KOPT-K1 (cell line): ENCODE measurements around the gene BPHL.
A peak's percentile ranks its signal among the peaks of the same experiment; 100 is the strongest.
"Not testable (repeated sequence)": the region's sequence is repeated elsewhere in the genome, so short reads cannot be mapped to it uniquely, and the experiment has no call there.

Experiments
- H3K27ac ChIP-seq: fragments of 200-600 bp; sonication (generic); 2 replicates; pipeline ENCODE4 v1.5.1; 2016; ENCODE audit warnings: antibody characterized with exemption, mild to moderate bottlenecking, low read depth, low read length; ENCODE audit not compliant: poor library complexity, severe bottlenecking
- H3K36me3 ChIP-seq: fragments of 200-600 bp; sonication (generic); 2 replicates; pipeline ENCODE4 v1.5.1; 2017; ENCODE audit warnings: antibody characterized with exemption, mild to moderate bottlenecking, low read length, moderate library complexity; ENCODE audit not compliant: insufficient read depth
- H3K9me3 ChIP-seq: fragments of 200-600 bp; sonication (generic); 2 replicates; pipeline ENCODE4 v1.5.1; 2017; ENCODE audit warnings: antibody characterized with exemption, low read length, mild to moderate bottlenecking; ENCODE audit not compliant: insufficient read depth, poor library complexity, severe bottlenecking

The BPHL gene

GRCh38 chr6:3118353-3119039, at the start of gene BPHL:
TSS of gene BPHL (plus strand) at chr6:3118711. CDS start at chr6:3118741, 30 bp downstream.
- Histone ChIP-seq H3K36me3 (peaks cover 14% of the 10 kb centered on the region), H3K9me3 (no peaks in the 10 kb centered on the region), H3K27ac (peak within 1 kb of the TSS; percentile 81)

GRCh38 chr6:3071568-3071967, 46.9 kb upstream of the BPHL start:
- no peak overlapping the region for H3K27ac ChIP-seq
- H3K9me3 ChIP-seq = no peaks in the 10 kb centered on the region
- H3K36me3 ChIP-seq = peaks cover 13% of the 10 kb centered on the region

- H3K36me3 ChIP-seq = peaks cover 25% of the 10 kb centered on the region
- H3K9me3 ChIP-seq = no peaks in the 10 kb centered on the region
- H3K27ac ChIP-seq = no peak overlapping the region
These were observed 45.7 kb upstream of the BPHL start for GRCh38 chr6:3072798-3073197.

- Histone ChIP-seq H3K36me3 (peaks cover 31% of the 10 kb centered on the region), H3K27ac (no peak overlapping the region), H3K9me3 (no peaks in the 10 kb centered on the region)
These were observed 45.1 kb upstream of the BPHL start for GRCh38 chr6:3073382-3073781.

- Histone ChIP-seq H3K36me3 (peaks cover 54% of the 10 kb centered on the region), H3K9me3 (no peaks in the 10 kb centered on the region), H3K27ac (peak overlapping the region; percentile 45)
These were observed 42.8 kb upstream of the BPHL start for GRCh38 chr6:3075772-3076113.

GRCh38 chr6:3076320-3076719, 42.2 kb upstream of the BPHL start:
- H3K36me3 ChIP-seq = peaks cover 60% of the 10 kb centered on the region

GRCh38 chr6:3077430-3077829, 41.1 kb upstream of the BPHL start:
- Histone ChIP-seq H3K9me3 (no peaks in the 10 kb centered on the region), H3K27ac (no peak overlapping the region), H3K36me3 (peaks cover 71% of the 10 kb centered on the region)

More at GRCh38 chr6:3076320-3076719, 42.2 kb upstream of the BPHL start:
- no peak overlapping the region for H3K27ac ChIP-seq
- no peaks in the 10 kb centered on the region for H3K9me3 ChIP-seq

- H3K36me3 ChIP-seq = peaks cover 74% of the 10 kb centered on the region
- not testable (repeated sequence) for H3K27ac ChIP-seq, H3K9me3 ChIP-seq
These were observed 39.6 kb upstream of the BPHL start for GRCh38 chr6:3078952-3079351.

- peaks cover 80% of the 10 kb centered on the region for H3K36me3 ChIP-seq
- no peaks in the 10 kb centered on the region for H3K9me3 ChIP-seq
- H3K27ac ChIP-seq = no peak overlapping the region
These were observed 38.8 kb upstream of the BPHL start for GRCh38 chr6:3079682-3080081.

GRCh38 chr6:3081960-3082359, 36.6 kb upstream of the BPHL start:
- no peaks in the 10 kb centered on the region for H3K9me3 ChIP-seq

GRCh38 chr6:3085074-3085473, 33.4 kb upstream of the BPHL start:
- Histone ChIP-seq H3K27ac (no peak overlapping the region), H3K36me3 (peaks cover 99% of the 10 kb centered on the region), H3K9me3 (no peaks in the 10 kb centered on the region)

More at GRCh38 chr6:3081960-3082359, 36.6 kb upstream of the BPHL start:
- H3K27ac ChIP-seq = no peak overlapping the region
- H3K36me3 ChIP-seq = peaks cover 99% of the 10 kb centered on the region

GRCh38 chr6:3086282-3086946, 32.1 kb upstream of the BPHL start:
- peaks cover 93% of the 10 kb centered on the region for H3K36me3 ChIP-seq
- H3K9me3 ChIP-seq = no peaks in the 10 kb centered on the region
- no peak overlapping the region for H3K27ac ChIP-seq

GRCh38 chr6:3088446-3088845, 30.1 kb upstream of the BPHL start:
- no peaks in the 10 kb centered on the region for H3K9me3 ChIP-seq
- H3K36me3 ChIP-seq = peaks cover 72% of the 10 kb centered on the region
- no peak overlapping the region for H3K27ac ChIP-seq

GRCh38 chr6:3088968-3089367, 29.5 kb upstream of the BPHL start:
- Histone ChIP-seq H3K9me3 (no peaks in the 10 kb centered on the region), H3K27ac (no peak overlapping the region), H3K36me3 (peaks cover 69% of the 10 kb centered on the region)

GRCh38 chr6:3090013-3090412, 28.5 kb upstream of the BPHL start:
- Histone ChIP-seq H3K36me3 (peaks cover 67% of the 10 kb centered on the region), H3K27ac (no peak overlapping the region)

GRCh38 chr6:3094815-3095214, 23.7 kb upstream of the BPHL start:
- Histone ChIP-seq H3K9me3 (no peaks in the 10 kb centered on the region), H3K27ac (no peak overlapping the region), H3K36me3 (peaks cover 66% of the 10 kb centered on the region)

More at GRCh38 chr6:3090013-3090412, 28.5 kb upstream of the BPHL start:
- H3K9me3 ChIP-seq = no peaks in the 10 kb centered on the region
